B cell (primary cell): Measurements from ENCODE around the gene HPF1. TPM values are rescaled to one million over a fixed set of nuclear protein-coding genes. Genes with fewer than 3 reads are reported as not detected.

Experiments
- ATAC-seq: fragments of 200-7000 bp; cut with Tn5 transposase; one replicate; pipeline ENCODE4 v1.10.0; 2021; ENCODE audit warnings: low read depth, mild to moderate bottlenecking, moderate number of reproducible peaks, moderate library complexity
- CTCF ChIA-PET: fragments of 350-600 bp; sonication (Branson Sonifier 250); formaldehyde crosslinking; loops from one replicate; lab custom pipeline; 2021; ENCODE audit warnings: antibody characterized with exemption, inconsistent platforms; lab: Charles Lee
- POLR2A ChIA-PET: fragments of 350-600 bp; sonication (Branson Sonifier 250); formaldehyde crosslinking; loops from one replicate; lab custom pipeline; 2021; ENCODE audit warnings: antibody characterized with exemption; lab: Charles Lee
- DNase-seq: peaks from one replicate; pipeline ENCODE4 v3.0.0; 2013
- H2AFZ ChIP-seq: 2 replicates; pipeline ENCODE4 v1.6.1; 2012; ENCODE audit warnings: mild to moderate bottlenecking, low read depth, low read length; ENCODE audit not compliant: insufficient read depth, poor library complexity, severe bottlenecking
- H3K27ac ChIP-seq, 2 donors: 1 replicate in 1 of 2; 2 replicates in 1 of 2; pipeline ENCODE4 v1.5.1; 2012 to 2013; ENCODE audit warnings: low read length in 2 of 2, mild to moderate bottlenecking in 2 of 2, moderate library complexity in 1 of 2
- H3K27me3 ChIP-seq, 4 experiments: fragments of 200-600 bp in 1 of 4; sonication (generic) in 1 of 4; replicated peaks in 1 of 4; 1 replicate in 2 of 4; 2 replicates in 2 of 4; pipeline versions ENCODE4 v1.6.1 to v1.7.0; 2013 to 2016; ENCODE audit warnings: low read length in 3 of 4, mild to moderate bottlenecking in 2 of 4, mixed read lengths in 1 of 4, moderate library complexity in 1 of 4; ENCODE audit not compliant: insufficient read depth in 4 of 4, control insufficient read depth in 3 of 4; ENCODE audit errors: control extremely low read depth in 1 of 4
- H3K36me3 ChIP-seq, 2 experiments: replicated peaks in 1 of 2; 1 replicate in 1 of 2; 2 replicates in 1 of 2; pipeline versions ENCODE4 v1.6.1 to v1.7.1; 2013; ENCODE audit warnings: low read length in 1 of 2; ENCODE audit not compliant: insufficient read depth in 2 of 2, control insufficient read depth in 1 of 2; ENCODE audit errors: control extremely low read depth in 1 of 2, extremely low read depth in 1 of 2
- H3K4me1 ChIP-seq, 2 donors: fragments of 200-600 bp in 1 of 2; sonication (generic) in 1 of 2; 1 replicate in 1 of 2; 2 replicates in 1 of 2; pipeline versions ENCODE4 v1.5.1 to v1.6.1; 2013 to 2017; ENCODE audit warnings: low read length in 2 of 2; ENCODE audit not compliant: control insufficient read depth in 2 of 2, insufficient read depth in 2 of 2
- H3K4me2 ChIP-seq: replicated peaks from 2 replicates; pipeline ENCODE3; 2012; ENCODE audit warnings: mild to moderate bottlenecking, low read depth, low read length; ENCODE audit not compliant: poor library complexity, severe bottlenecking
- H3K4me3 ChIP-seq, 5 experiments: fragments of 200-600 bp in 1 of 5; sonication (generic) in 1 of 5; 1 replicate in 3 of 5; 2 replicates in 2 of 5; pipeline versions ENCODE4 v1.5.1 to v1.7.0; 2011 to 2016; ENCODE audit warnings: low read length in 4 of 5, mild to moderate bottlenecking in 4 of 5, low read depth in 2 of 5, control low read depth in 1 of 5, moderate library complexity in 1 of 5; ENCODE audit not compliant: insufficient read depth in 1 of 5; ENCODE audit errors: control extremely low read depth in 1 of 5, extremely low read depth in 1 of 5
- H3K79me2 ChIP-seq: fragments of 200-600 bp; sonication (generic); one replicate; pipeline ENCODE4 v1.6.0; 2016; ENCODE audit warnings: low read length; ENCODE audit not compliant: control insufficient read depth, insufficient read depth
- H3K9ac ChIP-seq: fragments of 200-600 bp; sonication (generic); 2 replicates; pipeline ENCODE4 v1.6.1; 2017; ENCODE audit warnings: mild to moderate bottlenecking, low read length, moderate library complexity
- H3K9me3 ChIP-seq, 3 donors: one replicate each; pipeline versions ENCODE4 v1.6.1 to v1.7.1; 2013; ENCODE audit warnings: low read length in 2 of 3; ENCODE audit not compliant: control insufficient read depth in 2 of 3, insufficient read depth in 1 of 3; ENCODE audit errors: control extremely low read depth in 1 of 3
- H4K20me1 ChIP-seq: 2 replicates; pipeline ENCODE4 v1.6.0; 2012; ENCODE audit warnings: mild to moderate bottlenecking, low read length; ENCODE audit not compliant: insufficient read depth, control insufficient read depth, poor library complexity, severe bottlenecking
- H3K27ac Mint-ChIP-seq: one replicate; pipeline ENCODE4 v1.8.0; 2021; ENCODE audit warnings: mixed read lengths
- H3K27me3 Mint-ChIP-seq: one replicate; pipeline ENCODE4 v1.8.0; 2021; ENCODE audit warnings: mixed read lengths
- H3K4me1 Mint-ChIP-seq: one replicate; pipeline ENCODE4 v1.8.0; 2021; ENCODE audit warnings: mixed read lengths
- H3K4me3 Mint-ChIP-seq: one replicate; pipeline ENCODE4 v1.8.0; 2021; ENCODE audit warnings: mixed read lengths
- H3K9me3 Mint-ChIP-seq: one replicate; pipeline ENCODE4 v1.8.0; 2022; ENCODE audit warnings: mixed read lengths; ENCODE audit not compliant: insufficient read depth
- EZH2 ChIP-seq: IDR thresholded peaks from 2 replicates; pipeline ENCODE4 v1.6.1; 2012; ENCODE audit warnings: borderline replicate concordance, low read depth, mild to moderate bottlenecking, moderate library complexity, low read length; ENCODE audit not compliant: insufficient read depth, poor library complexity, severe bottlenecking
- WGBS: methylation state at CpG from one replicate; pipeline ENCODE4 v1.1.5; 2013; ENCODE audit warnings: missing lambda C conversion rate; ENCODE audit not compliant: insufficient coverage; 5-methylcytosine and 5-hydroxymethylcytosine counted together
- intact Hi-C: fragments of 100-400 bp; cut with micrococcal nuclease; formaldehyde crosslinking; loops from one replicate; pipeline ENCODE4 v1.10.0; 2022
- polyA plus RNA-seq: library from polyadenylated mRNA; depleted of rRNA; stranded (reverse); fragments of >200 nt; gene quantifications from 2 replicates; pipeline ENCODE4 v1.2.3, GENCODE V29; 2012
- total RNA-seq, 2 donors: library from RNA; stranded (reverse); fragments of 120-200 nt in 1 of 2; gene quantifications; 1 replicate in 1 of 2; 2 replicates in 1 of 2; pipeline versions ENCODE4 v1.2.3 to v1.2.4, GENCODE V29; 2013 to 2022
- TF ChIP-seq, protein P1 (sequence below): fragments of 200-600 bp; IDR thresholded peaks from one replicate; pipeline ENCODE4 v1.8.0; 2022; ENCODE audit warnings: antibody characterized with exemption, mild to moderate bottlenecking

Gene HPF1
- total and polyA plus RNA-seq, 2 donors (not counting 1 experiment from before 2014, with no cell fraction given): 8.7 to 15.2 TPM

DNA sequence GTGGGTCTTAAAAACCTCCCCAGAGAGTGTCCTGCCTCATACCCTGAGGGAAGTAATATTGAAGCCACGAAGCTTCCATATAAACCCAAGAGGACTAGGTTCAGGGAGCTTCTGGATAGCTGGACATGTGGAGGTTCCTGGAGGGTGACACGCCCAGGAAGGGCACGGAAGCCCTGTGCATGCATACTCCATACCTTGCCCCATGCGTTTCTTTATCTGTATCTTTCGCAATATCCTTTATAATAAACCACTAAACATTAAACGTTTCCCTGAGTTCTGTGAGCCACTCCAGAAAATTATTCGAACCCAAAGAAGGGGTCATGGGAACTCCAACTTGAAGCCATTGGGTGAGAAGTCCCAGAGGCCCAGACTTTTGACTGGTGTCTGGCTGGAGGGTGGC lies 45.7 kb upstream of the HPF1 start:
- Histone ChIP-seq H3K27me3 (no peaks in the 10 kb centered on the region), H4K20me1 (no peaks in the 10 kb centered on the region), H2AFZ (no peak overlapping the region), H3K9ac (no peak overlapping the region), H3K4me3 (no peak overlapping the region), H3K79me2 (no peaks in the 10 kb centered on the region), H3K27ac (no peak overlapping the region), H3K36me3 (no peaks in the 10 kb centered on the region), H3K4me1 (no peaks in the 10 kb centered on the region), H3K4me2 (no peak overlapping the region), H3K9me3 (peaks cover 0 to 3% (median 0%) of the 10 kb centered on the region in 3 donors)
- Mint-ChIP-seq H3K27me3 (peaks cover 16% of the 10 kb centered on the region), H3K27ac (no peak overlapping the region), H3K4me1 (no peaks in the 10 kb centered on the region), H3K4me3 (no peak overlapping the region), H3K9me3 (no peaks in the 10 kb centered on the region)
- ATAC-seq (no peak), DNase-seq (no peak)
- CTCF ChIA-PET: interaction anchor here (1.2 kb wide), 1 partner anchor 247 kb away, joined by 3 read pairs; no protein-coding TSS in a partner anchor
- WGBS: 52% methylated on average over 4 of the region's 7 CpGs
- POLR2A ChIA-PET: no interaction called here
- TF ChIP-seq EZH2: no peak
- TF ChIP-seq, protein P1, sequence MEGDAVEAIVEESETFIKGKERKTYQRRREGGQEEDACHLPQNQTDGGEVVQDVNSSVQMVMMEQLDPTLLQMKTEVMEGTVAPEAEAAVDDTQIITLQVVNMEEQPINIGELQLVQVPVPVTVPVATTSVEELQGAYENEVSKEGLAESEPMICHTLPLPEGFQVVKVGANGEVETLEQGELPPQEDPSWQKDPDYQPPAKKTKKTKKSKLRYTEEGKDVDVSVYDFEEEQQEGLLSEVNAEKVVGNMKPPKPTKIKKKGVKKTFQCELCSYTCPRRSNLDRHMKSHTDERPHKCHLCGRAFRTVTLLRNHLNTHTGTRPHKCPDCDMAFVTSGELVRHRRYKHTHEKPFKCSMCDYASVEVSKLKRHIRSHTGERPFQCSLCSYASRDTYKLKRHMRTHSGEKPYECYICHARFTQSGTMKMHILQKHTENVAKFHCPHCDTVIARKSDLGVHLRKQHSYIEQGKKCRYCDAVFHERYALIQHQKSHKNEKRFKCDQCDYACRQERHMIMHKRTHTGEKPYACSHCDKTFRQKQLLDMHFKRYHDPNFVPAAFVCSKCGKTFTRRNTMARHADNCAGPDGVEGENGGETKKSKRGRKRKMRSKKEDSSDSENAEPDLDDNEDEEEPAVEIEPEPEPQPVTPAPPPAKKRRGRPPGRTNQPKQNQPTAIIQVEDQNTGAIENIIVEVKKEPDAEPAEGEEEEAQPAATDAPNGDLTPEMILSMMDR: no peak
- intact Hi-C loops: no loop called here

GRCh38 chr4:169802873-169803272 lies 45.1 kb upstream of the HPF1 start:
- CTCF ChIA-PET: no interaction called here

More at GRCh38 chr4:169802873-169803272, 45.1 kb upstream of the HPF1 start:
- H3K4me1 ChIP-seq: no peaks in the 10 kb centered on the region
- no peak overlapping the region for H3K4me3 ChIP-seq
- no peak overlapping the region for H3K9ac ChIP-seq
- H3K27me3 ChIP-seq: no peaks in the 10 kb centered on the region
- H3K4me2 ChIP-seq: no peak overlapping the region
- intact Hi-C loops: no loop called here
- POLR2A ChIA-PET: no interaction called here
- Mint-ChIP-seq H3K9me3 (no peaks in the 10 kb centered on the region), H3K4me1 (no peaks in the 10 kb centered on the region), H3K4me3 (no peak overlapping the region), H3K27me3 (peaks cover 21% of the 10 kb centered on the region), H3K27ac (no peak overlapping the region)
- H3K27ac ChIP-seq: no peak overlapping the region
- TF ChIP-seq EZH2: no peak
- TF ChIP-seq, protein P1: no peak
- ATAC-seq: no peak
- no peaks in the 10 kb centered on the region for H4K20me1 ChIP-seq
- H2AFZ ChIP-seq: no peak overlapping the region
- no peaks in the 10 kb centered on the region for H3K36me3 ChIP-seq
- H3K79me2 ChIP-seq: no peaks in the 10 kb centered on the region
- DNase-seq: no peak
- WGBS: no CpG with 5 or more reads among the region's 1 CpG
- peaks cover 0 to 3% (median 0%) of the 10 kb centered on the region in 3 donors for H3K9me3 ChIP-seq
